ENCODE data around the gene TOP2A.

DNA sequence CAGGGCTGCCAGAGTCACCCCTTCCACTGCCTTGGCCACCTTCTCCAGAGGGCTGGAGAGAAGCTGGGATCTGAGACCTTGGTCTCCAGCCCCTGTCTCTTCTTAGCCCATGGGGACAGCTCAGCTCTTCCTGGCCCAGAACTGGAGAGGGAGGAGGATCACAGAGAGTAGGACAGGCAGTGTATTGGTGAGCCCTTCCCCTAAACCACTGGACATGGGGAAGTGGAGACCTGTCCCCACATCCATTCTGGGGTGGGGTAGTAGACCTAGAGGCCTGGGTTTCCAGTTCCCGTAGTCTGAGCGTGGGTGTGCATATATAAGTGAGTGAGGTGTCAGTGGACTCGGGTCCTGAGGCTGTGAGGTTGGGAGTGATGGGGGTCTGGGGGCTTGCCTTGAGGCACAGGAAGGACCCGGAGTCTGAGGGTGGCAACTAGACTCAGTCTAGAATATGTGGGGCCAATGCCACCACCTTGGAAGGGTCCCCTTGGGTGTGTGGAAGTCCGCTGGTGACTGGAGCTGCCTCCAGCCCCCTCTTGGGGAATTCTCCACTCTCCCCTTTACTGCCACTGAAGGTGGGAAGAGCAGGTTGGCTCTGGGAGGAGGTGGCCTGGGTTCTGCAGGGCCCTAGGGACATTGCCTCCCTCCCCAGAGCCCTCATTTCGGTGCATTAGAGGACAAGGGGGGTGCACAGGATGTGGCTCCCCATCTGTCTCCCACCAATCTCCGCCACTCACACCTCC lies 73.1 kb downstream of the TOP2A start:
- TF ChIP-seq, protein P1, sequence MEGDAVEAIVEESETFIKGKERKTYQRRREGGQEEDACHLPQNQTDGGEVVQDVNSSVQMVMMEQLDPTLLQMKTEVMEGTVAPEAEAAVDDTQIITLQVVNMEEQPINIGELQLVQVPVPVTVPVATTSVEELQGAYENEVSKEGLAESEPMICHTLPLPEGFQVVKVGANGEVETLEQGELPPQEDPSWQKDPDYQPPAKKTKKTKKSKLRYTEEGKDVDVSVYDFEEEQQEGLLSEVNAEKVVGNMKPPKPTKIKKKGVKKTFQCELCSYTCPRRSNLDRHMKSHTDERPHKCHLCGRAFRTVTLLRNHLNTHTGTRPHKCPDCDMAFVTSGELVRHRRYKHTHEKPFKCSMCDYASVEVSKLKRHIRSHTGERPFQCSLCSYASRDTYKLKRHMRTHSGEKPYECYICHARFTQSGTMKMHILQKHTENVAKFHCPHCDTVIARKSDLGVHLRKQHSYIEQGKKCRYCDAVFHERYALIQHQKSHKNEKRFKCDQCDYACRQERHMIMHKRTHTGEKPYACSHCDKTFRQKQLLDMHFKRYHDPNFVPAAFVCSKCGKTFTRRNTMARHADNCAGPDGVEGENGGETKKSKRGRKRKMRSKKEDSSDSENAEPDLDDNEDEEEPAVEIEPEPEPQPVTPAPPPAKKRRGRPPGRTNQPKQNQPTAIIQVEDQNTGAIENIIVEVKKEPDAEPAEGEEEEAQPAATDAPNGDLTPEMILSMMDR (conservative IDR thresholded peaks at IDR 0.05), result no peak
- TF ChIP-seq EZH2 (IDR thresholded peaks at IDR 0.05; ENCODE audit: low read depth), result no peak
